ENCODE data around the gene DYSF. TPM values are rescaled to one million over a fixed set of nuclear protein-coding genes. Genes with fewer than 3 reads are reported as not detected.

DYSF gene
- total and polyA plus RNA-seq, 9 donors = 2.3 to 16.5 (median 5.1) TPM

GRCh38 chr2:71554028-71554705 is 100.8 kb downstream of the DYSF start:
- Histone ChIP-seq H3K27me3 (no peaks in the 10 kb centered on the region), H3K36me3 (no peaks in the 10 kb centered on the region), H3K9me3 (no peaks in the 10 kb centered on the region), H3K4me1 (ENCODE audit: insufficient read depth) (no peaks in the 10 kb centered on the region), H3K4me3 (no peak overlapping the region), H3K27ac (no peak overlapping the region)
- 91 to 94% (median 92%) methylated on average over 9 of the region's 9 CpGs for WGBS, 3 donors
- no peak for TF ChIP-seq POLR2A (IDR thresholded peaks at IDR 0.05)
- intact Hi-C loops (cut with DNase I) = loop anchor here in 1 of 4 donors (10.0 kb wide), 2 partner anchors 1021 to 1191 kb away; no protein-coding TSS in a partner anchor
- DNase-seq = no peak

DNA sequence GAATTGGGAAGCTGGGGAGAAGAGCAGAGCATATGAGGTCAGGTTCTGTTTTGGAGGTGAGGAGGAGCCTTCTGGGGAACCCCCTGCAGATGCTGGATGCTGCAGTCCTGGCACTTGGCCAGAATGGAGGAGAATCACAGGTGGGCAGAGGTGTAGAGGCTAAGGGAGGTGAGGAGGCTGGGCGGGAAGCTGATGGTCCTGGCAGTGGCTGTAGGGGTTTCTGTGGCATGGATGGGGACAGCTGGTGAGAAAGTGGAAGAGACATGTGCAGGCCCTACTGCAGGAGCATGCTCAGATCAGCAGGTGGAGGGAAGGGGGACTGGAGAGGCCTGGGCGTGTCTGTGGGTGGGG is 101.3 kb downstream of the DYSF start:
- H3K4me3 ChIP-seq = no peak overlapping the region
- TF ChIP-seq POLR2A (IDR thresholded peaks at IDR 0.05) = no peak
- TF ChIP-seq EP300 (IDR thresholded peaks at IDR 0.05) = no peak
- TF ChIP-seq CTCF (IDR thresholded peaks at IDR 0.05) = no peak
- WGBS, 3 donors = 93 to 98% (median 97%) methylated on average over 2 of the region's 2 CpGs
- no peak overlapping the region for H3K27ac ChIP-seq
- intact Hi-C loops (cut with DNase I) = loop anchor here in 1 of 4 donors (10.0 kb wide), 2 partner anchors 1020 to 1190 kb away; no protein-coding TSS in a partner anchor
- no peaks in the 10 kb centered on the region for H3K27me3 ChIP-seq
- DNase-seq = no peak
- no peaks in the 10 kb centered on the region for H3K4me1 ChIP-seq (ENCODE audit: insufficient read depth)
- no peaks in the 10 kb centered on the region for H3K9me3 ChIP-seq
- no peaks in the 10 kb centered on the region for H3K36me3 ChIP-seq

DNA sequence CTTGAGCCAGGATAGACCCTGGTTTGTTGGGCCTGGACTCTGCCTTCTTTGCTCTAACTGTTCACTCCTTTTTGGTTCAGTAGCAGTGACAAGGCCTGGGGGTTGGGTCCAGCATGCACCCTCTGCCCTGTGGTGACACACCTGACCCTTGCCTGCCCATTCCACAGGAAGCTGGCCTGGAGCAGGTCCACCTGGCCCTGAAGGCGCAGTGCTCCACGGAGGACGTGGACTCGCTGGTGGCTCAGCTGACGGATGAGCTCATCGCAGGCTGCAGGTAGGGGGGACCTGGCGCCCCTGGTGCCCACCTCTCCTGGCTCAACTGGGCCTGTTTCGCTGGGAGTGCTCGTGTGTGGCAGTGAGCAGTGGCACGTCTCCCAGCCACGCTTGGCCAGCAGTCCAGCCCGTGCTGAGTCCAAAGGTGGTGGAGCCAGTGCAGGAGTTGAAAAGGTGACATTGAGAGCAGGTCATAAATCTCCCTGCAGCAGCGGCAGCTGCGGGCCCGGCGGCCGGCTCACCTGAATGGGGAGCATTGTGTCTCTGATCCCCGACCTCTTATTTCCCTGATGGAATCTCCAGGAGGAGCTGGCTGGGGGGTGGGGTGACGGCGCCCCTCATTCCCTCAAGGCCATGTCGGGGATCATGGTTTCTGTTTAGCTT is 102.6 kb downstream of the DYSF start:
- Histone ChIP-seq H3K4me3 (no peak overlapping the region), H3K27ac (no peak overlapping the region), H3K27me3 (no peaks in the 10 kb centered on the region), H3K36me3 (no peaks in the 10 kb centered on the region), H3K4me1 (ENCODE audit: insufficient read depth) (no peaks in the 10 kb centered on the region), H3K9me3 (no peaks in the 10 kb centered on the region)
- no peak for DNase-seq
- 77 to 79% (median 78%) methylated on average over 13 to 21 of the region's 21 CpGs for WGBS, 3 donors
- intact Hi-C loops (cut with DNase I) = loop anchor here in 1 of 4 donors (10.0 kb wide), 2 partner anchors 1019 to 1189 kb away; no protein-coding TSS in a partner anchor
- TF ChIP-seq EP300 (IDR thresholded peaks at IDR 0.05) (no peak), POLR2A (IDR thresholded peaks at IDR 0.05) (no peak), CTCF (IDR thresholded peaks at IDR 0.05) (no peak)

DNA sequence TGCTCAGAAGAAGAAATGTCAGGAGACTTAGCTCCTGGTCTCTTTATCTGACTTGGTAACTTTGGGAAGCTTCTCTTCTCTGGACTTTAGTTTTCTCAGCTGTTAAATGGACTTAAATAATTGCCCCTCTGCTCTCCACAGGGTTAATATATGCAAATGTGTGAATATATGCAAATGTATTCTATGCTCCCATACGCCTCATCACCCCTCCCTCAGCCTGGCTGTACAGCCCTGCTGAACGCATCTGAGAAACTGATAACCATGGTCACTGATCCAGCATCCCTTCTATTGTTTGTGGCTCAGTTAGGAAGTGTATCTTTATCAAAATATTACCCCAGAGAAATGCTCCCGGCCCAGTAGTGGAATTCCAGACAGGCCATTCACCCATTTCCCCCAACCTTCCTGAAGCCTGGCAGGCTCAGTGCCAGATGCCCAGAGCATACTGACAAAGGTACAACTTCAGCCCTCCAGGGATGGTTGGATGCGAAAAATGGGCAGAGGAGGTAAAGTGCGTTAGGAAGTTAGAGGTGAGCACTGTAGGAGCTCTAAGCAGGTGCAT is 103.4 kb downstream of the DYSF start:
- no peaks in the 10 kb centered on the region for H3K27me3 ChIP-seq
- no peak overlapping the region for H3K4me3 ChIP-seq
- TF ChIP-seq POLR2A (IDR thresholded peaks at IDR 0.05) (no peak), CTCF (IDR thresholded peaks at IDR 0.05) (no peak), EP300 (IDR thresholded peaks at IDR 0.05) (no peak)
- WGBS, 3 donors = 64 to 69% (median 69%) methylated on average over 5 of the region's 5 CpGs
- H3K27ac ChIP-seq = no peak overlapping the region
- no peaks in the 10 kb centered on the region for H3K9me3 ChIP-seq
- H3K36me3 ChIP-seq = no peaks in the 10 kb centered on the region
- no peaks in the 10 kb centered on the region for H3K4me1 ChIP-seq (ENCODE audit: insufficient read depth)
- no peak for DNase-seq
- intact Hi-C loops (cut with DNase I) = loop anchor here in 1 of 4 donors (10.0 kb wide), 2 partner anchors 1018 to 1188 kb away; no protein-coding TSS in a partner anchor
